Upper lobe of right lung (tissue), 1 donor: ENCODE results near the gene PRUNE2. TPM values are rescaled to one million over a fixed set of nuclear protein-coding genes. Genes with fewer than 3 reads are reported as not detected.

ENCODE experiments used
- ATAC-seq: fragments of 200-7000 bp; cut with Tn5 transposase; one replicate; pipeline ENCODE4 v1.9.1; 2020; ENCODE audit warnings: mild to moderate bottlenecking, moderate library complexity
- DNase-seq: peaks from one replicate; pipeline ENCODE4 v3.0.0-alpha.2; 2020
- H3K27ac ChIP-seq: fragments of 200-600 bp; one replicate; pipeline ENCODE4 v1.8.0; 2022
- H3K27me3 ChIP-seq: fragments of 200-600 bp; one replicate; pipeline ENCODE4 v1.8.0; 2022; ENCODE audit warnings: mild to moderate bottlenecking
- H3K36me3 ChIP-seq: fragments of 200-600 bp; one replicate; pipeline ENCODE4 v1.8.0; 2022
- H3K4me1 ChIP-seq: fragments of 200-600 bp; one replicate; pipeline ENCODE4 v1.8.0; 2022
- H3K4me3 ChIP-seq: fragments of 200-600 bp; one replicate; pipeline ENCODE4 v1.8.0; 2022; ENCODE audit warnings: mild to moderate bottlenecking
- H3K9me3 ChIP-seq: fragments of 200-600 bp; one replicate; pipeline ENCODE4 v1.8.0; 2022
- intact Hi-C: fragments of 100-400 bp; cut with DNase I; formaldehyde crosslinking; loops from one replicate; pipeline ENCODE4 v1.11.0; 2022
- total RNA-seq: library from RNA; stranded (reverse); fragmentation: NEBNext Ultra II Directional; extraction: Animal tissue kit (Norgen Biotek cat#: 25700); gene quantifications from one replicate; pipeline ENCODE4 v1.2.1, GENCODE V29; 2021
- TF ChIP-seq, protein P1 (sequence below): fragments of 200-600 bp; IDR thresholded peaks from one replicate; pipeline ENCODE4 v1.8.0; 2022; ENCODE audit warnings: antibody characterized with exemption
- donor health status: DM: no; HTN: yes; CAD: no; lungs with severe emphysema.

PRUNE2 gene
- total RNA-seq, 1 donor from 2014 or later, result 7.4 TPM

DNA sequence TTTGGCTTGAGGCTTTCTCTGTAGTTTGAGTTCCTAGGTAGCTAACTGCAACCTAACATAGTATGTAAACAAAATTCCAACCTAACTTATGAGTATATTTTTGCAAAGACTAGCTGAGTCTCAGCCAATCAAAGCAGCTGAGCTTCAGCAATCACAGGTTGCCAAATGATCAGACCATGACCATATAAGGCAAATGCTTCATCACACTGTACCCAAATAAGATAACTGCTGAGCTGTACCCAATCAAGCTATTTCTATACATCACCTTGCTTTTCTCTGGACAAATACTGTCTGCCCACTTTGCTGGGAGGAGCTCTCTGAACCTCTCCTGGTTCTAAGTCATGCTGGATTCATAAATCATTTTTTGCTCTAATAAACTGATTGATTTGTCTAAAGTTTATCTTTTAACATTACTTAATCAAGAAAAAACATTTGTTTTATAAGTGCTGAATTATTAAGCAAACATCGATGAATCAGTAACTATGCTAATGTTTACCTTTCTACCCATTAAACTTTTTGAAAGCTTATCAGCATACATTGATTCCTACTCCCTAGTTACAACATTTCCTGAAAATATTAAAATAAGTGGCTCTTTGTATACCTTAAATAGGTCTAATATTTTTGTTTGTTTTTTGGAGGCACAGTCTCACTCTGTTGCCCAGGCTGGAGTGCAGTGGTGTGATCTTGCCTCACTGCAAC is 271.4 kb downstream of the PRUNE2 start:
- H3K4me3 ChIP-seq, result no peak overlapping the region
- ATAC-seq (peak; percentile 58), DNase-seq (no peak)
- no peaks in the 10 kb centered on the region for H3K27me3 ChIP-seq
- TF ChIP-seq, protein P1, sequence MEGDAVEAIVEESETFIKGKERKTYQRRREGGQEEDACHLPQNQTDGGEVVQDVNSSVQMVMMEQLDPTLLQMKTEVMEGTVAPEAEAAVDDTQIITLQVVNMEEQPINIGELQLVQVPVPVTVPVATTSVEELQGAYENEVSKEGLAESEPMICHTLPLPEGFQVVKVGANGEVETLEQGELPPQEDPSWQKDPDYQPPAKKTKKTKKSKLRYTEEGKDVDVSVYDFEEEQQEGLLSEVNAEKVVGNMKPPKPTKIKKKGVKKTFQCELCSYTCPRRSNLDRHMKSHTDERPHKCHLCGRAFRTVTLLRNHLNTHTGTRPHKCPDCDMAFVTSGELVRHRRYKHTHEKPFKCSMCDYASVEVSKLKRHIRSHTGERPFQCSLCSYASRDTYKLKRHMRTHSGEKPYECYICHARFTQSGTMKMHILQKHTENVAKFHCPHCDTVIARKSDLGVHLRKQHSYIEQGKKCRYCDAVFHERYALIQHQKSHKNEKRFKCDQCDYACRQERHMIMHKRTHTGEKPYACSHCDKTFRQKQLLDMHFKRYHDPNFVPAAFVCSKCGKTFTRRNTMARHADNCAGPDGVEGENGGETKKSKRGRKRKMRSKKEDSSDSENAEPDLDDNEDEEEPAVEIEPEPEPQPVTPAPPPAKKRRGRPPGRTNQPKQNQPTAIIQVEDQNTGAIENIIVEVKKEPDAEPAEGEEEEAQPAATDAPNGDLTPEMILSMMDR, result no peak
- H3K4me1 ChIP-seq, result no peaks in the 10 kb centered on the region
- no peaks in the 10 kb centered on the region for H3K36me3 ChIP-seq
- intact Hi-C loops, result no loop called here
- no peak overlapping the region for H3K27ac ChIP-seq
- no peaks in the 10 kb centered on the region for H3K9me3 ChIP-seq

DNA sequence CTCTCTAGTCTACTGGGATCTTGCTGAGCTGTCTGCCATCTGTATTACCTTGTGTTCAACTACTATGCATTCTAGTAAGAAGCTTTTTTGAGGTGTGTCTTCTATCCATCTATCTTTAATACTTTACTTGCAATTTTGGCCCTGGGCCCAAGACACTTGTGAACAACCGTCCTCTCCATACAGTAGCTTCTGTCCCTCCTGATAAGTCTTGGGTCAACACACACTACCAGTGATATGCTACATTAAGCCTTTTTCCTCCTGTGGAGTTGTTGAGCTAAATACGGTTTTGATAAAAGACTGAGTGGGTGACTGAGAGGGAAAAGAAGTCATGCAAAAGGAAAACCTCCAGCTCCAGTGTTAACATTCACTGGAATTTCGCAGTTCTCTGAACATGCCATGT is 275.0 kb downstream of the PRUNE2 start:
- no peak overlapping the region for H3K27ac ChIP-seq
- TF ChIP-seq, protein P1, result no peak
- H3K27me3 ChIP-seq, result no peaks in the 10 kb centered on the region
- ATAC-seq (no peak), DNase-seq (no peak)
- no peaks in the 10 kb centered on the region for H3K36me3 ChIP-seq
- no peak overlapping the region for H3K4me3 ChIP-seq
- H3K9me3 ChIP-seq, result no peaks in the 10 kb centered on the region
- intact Hi-C loops, result no loop called here
- no peaks in the 10 kb centered on the region for H3K4me1 ChIP-seq

DNA sequence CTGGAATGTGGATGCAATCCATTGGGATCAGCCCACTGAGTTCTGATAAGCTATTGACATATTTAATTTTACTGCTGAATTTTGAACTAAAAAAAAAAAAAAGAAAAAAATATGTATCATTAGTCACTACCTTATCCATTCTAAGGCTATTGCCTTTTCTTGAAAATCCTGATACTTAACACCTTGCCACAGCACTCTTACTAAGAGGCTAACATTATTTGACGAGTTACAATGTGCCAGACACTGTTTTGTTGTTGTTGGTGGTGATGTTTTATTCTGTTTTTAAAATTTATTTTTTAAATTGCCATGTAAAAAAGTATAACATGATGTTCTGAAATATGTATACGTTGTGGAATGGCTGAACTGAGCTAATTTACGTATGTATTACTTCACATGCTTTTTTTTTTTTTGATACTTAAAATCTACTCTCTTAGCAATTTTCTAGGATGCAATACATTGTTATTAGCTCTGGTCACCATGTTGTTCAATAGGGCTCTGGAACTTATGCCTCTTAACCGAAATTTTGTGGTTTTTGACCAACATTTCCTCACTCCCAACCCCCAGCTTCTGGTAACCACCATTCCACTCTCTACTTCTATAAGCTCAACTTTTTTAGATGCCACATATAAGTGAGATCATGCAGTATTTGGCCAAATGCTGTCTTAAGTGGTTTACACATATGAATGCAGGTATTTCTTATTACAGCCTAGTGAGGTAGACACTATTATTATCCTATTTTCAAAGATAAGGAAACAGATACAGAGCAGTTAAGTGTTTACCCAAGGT is 276.5 kb downstream of the PRUNE2 start:
- no peaks in the 10 kb centered on the region for H3K9me3 ChIP-seq
- H3K27me3 ChIP-seq, result no peaks in the 10 kb centered on the region
- no peak for ATAC-seq
- no peak overlapping the region for H3K27ac ChIP-seq
- no peak for DNase-seq
- intact Hi-C loops, result no loop called here
- H3K36me3 ChIP-seq, result no peaks in the 10 kb centered on the region
- TF ChIP-seq, protein P1, result no peak
- H3K4me1 ChIP-seq, result no peaks in the 10 kb centered on the region
- no peak overlapping the region for H3K4me3 ChIP-seq

DNA sequence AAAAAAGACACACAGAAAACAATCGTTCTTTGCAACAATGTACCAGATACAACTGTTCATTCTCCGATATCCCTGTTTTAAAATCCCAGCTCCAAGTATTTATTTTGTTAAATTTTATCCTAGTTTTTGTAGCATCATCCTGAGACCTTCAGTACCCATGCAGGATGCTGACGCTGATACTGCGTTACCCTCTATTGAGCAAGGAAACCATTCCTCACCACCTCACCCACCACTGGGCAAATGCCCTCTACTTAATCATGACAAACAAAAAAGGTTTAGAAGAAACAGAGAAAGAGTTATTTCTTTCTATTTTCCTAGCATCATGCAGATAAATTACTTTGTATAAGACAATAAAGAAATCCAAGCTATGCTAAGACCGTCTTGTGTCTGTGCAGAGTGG is 277.8 kb downstream of the PRUNE2 start:
- no peak for ATAC-seq
- Histone ChIP-seq H3K27me3 (no peaks in the 10 kb centered on the region), H3K4me3 (no peak overlapping the region), H3K9me3 (no peaks in the 10 kb centered on the region), H3K27ac (no peak overlapping the region), H3K36me3 (no peaks in the 10 kb centered on the region), H3K4me1 (no peaks in the 10 kb centered on the region)
- DNase-seq, result no peak
- TF ChIP-seq, protein P1, result no peak
- intact Hi-C loops, result no loop called here

DNA sequence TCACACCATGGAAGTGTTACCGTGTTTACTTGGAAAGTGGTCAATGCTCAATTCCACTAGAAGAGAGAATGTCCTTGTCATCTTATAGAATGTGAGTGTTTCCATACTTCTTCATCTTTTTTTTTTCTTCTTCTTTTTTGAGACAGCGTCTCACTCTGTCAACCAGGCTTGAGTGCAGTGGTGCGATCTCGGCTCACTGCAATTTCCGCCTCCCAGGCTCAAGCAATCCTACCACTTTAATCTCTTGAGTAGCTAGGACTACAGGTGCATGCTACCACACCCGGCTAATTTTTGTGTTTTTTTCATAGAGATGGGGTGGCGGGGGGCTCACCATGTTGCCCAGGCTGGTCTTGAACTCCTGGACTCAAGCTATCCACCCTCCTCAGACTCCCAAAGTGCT is 278.9 kb downstream of the PRUNE2 start:
- Histone ChIP-seq H3K36me3 (no peaks in the 10 kb centered on the region), H3K4me3 (no peak overlapping the region), H3K9me3 (no peaks in the 10 kb centered on the region), H3K27ac (no peak overlapping the region), H3K27me3 (no peaks in the 10 kb centered on the region), H3K4me1 (no peaks in the 10 kb centered on the region)
- TF ChIP-seq, protein P1, result no peak
- no peak for DNase-seq
- no peak for ATAC-seq
- intact Hi-C loops, result no loop called here
